CD4-positive, CD25-positive, alpha-beta regulatory T cell (primary cell): Measurements from ENCODE around the gene NF1. TPM values are rescaled to one million over a fixed set of nuclear protein-coding genes. Genes with fewer than 3 reads are reported as not detected.

ENCODE experiments used
- ATAC-seq, 2 donors: fragments of 150-1000 bp; cut with Tn5 transposase; one replicate each; pipeline ENCODE4 v1.10.0; 2021; ENCODE audit warnings: low read depth in 2 of 2, moderate number of reproducible peaks in 2 of 2, moderate library complexity in 1 of 2
- DNase-seq, 3 donors: peaks; one replicate each; pipeline versions ENCODE4 v3.0.0 to v3.0.0-alpha.2; 2012 to 2022; ENCODE audit warnings: mixed read lengths in 1 of 3
- H3K27ac ChIP-seq: one replicate; pipeline ENCODE4 v1.7.0; 2013; ENCODE audit warnings: mild to moderate bottlenecking, low read length; ENCODE audit not compliant: insufficient read depth, poor library complexity, severe bottlenecking
- H3K27me3 ChIP-seq: one replicate; pipeline ENCODE4 v1.7.0; 2013; ENCODE audit warnings: low read length; ENCODE audit not compliant: control insufficient read depth, insufficient read depth
- H3K36me3 ChIP-seq: one replicate; pipeline ENCODE4 v1.7.0; 2013; ENCODE audit warnings: mild to moderate bottlenecking, low read length, moderate library complexity; ENCODE audit not compliant: control insufficient read depth, insufficient read depth
- H3K4me1 ChIP-seq: 2 replicates; pipeline ENCODE4 v1.7.0; 2013; ENCODE audit warnings: mild to moderate bottlenecking, low read length; ENCODE audit not compliant: insufficient read depth, control insufficient read depth, poor library complexity, severe bottlenecking
- H3K4me3 ChIP-seq: one replicate; pipeline ENCODE4 v1.7.0; 2013; ENCODE audit warnings: low read depth, mild to moderate bottlenecking, low read length, moderate library complexity
- H3K9me3 ChIP-seq, 2 experiments: 1 replicate in 1 of 2; 2 replicates in 1 of 2; pipeline ENCODE4 v1.7.0; 2013; ENCODE audit warnings: low read length in 2 of 2, mild to moderate bottlenecking in 1 of 2, moderate library complexity in 1 of 2; ENCODE audit not compliant: control insufficient read depth in 2 of 2
- H3K27ac Mint-ChIP-seq, 3 donors: one replicate each; pipeline ENCODE4 v1.8.0; 2020 to 2022; ENCODE audit warnings: mild to moderate bottlenecking in 3 of 3, mixed read lengths in 3 of 3, moderate library complexity in 2 of 3
- H3K27me3 Mint-ChIP-seq: one replicate; pipeline ENCODE4 v1.8.0; 2022; ENCODE audit warnings: mild to moderate bottlenecking, mixed read lengths
- H3K36me3 Mint-ChIP-seq: one replicate; pipeline ENCODE4 v1.8.0; 2020; ENCODE audit warnings: mixed read lengths
- H3K4me1 Mint-ChIP-seq, 4 donors: one replicate each; pipeline ENCODE4 v1.8.0; 2020 to 2022; ENCODE audit warnings: mixed read lengths in 4 of 4, mild to moderate bottlenecking in 1 of 4
- H3K4me3 Mint-ChIP-seq, 4 donors: one replicate each; pipeline ENCODE4 v1.8.0; 2020 to 2022; ENCODE audit warnings: mild to moderate bottlenecking in 4 of 4, mixed read lengths in 4 of 4, moderate library complexity in 3 of 4
- H3K9me3 Mint-ChIP-seq, 7 donors: one replicate each; pipeline ENCODE4 v1.8.0; 2020 to 2022; ENCODE audit warnings: mixed read lengths in 7 of 7, mild to moderate bottlenecking in 3 of 7, moderate library complexity in 2 of 7
- polyA plus RNA-seq, 4 donors: library from polyadenylated mRNA; unstranded; fragments of 300-500 nt; fragmentation: Illumina TruSeq; gene quantifications; one replicate each; pipeline ENCODE4 v1.2.3, GENCODE V29; 2021
- total RNA-seq: library from RNA; stranded (reverse); gene quantifications from one replicate; pipeline ENCODE4 v1.2.3, GENCODE V29; 2022

NF1 gene
- total and polyA plus RNA-seq, 5 donors from 2014 or later = 19.7 to 47.3 (median 40.8) TPM

- Mint-ChIP-seq H3K4me3 (no peak overlapping the region), H3K36me3 (no peaks in the 10 kb centered on the region), H3K27me3 (no peaks in the 10 kb centered on the region), H3K9me3 (no peaks in the 10 kb centered on the region), H3K4me1 (peaks cover 8 to 17% (median 10%) of the 10 kb centered on the region in 4 donors), H3K27ac (no peak overlapping the region)
- H3K27me3 ChIP-seq = no peaks in the 10 kb centered on the region
- H3K27ac ChIP-seq = no peak overlapping the region
- H3K4me3 ChIP-seq = no peak overlapping the region
- H3K9me3 ChIP-seq = no peaks in the 10 kb centered on the region
- H3K4me1 ChIP-seq = no peaks in the 10 kb centered on the region
- ATAC-seq (no peak), DNase-seq (no peak)
- H3K36me3 ChIP-seq = no peaks in the 10 kb centered on the region
Measured at GRCh38 chr17:31294231-31294630, 199.5 kb downstream of the NF1 start.

DNA sequence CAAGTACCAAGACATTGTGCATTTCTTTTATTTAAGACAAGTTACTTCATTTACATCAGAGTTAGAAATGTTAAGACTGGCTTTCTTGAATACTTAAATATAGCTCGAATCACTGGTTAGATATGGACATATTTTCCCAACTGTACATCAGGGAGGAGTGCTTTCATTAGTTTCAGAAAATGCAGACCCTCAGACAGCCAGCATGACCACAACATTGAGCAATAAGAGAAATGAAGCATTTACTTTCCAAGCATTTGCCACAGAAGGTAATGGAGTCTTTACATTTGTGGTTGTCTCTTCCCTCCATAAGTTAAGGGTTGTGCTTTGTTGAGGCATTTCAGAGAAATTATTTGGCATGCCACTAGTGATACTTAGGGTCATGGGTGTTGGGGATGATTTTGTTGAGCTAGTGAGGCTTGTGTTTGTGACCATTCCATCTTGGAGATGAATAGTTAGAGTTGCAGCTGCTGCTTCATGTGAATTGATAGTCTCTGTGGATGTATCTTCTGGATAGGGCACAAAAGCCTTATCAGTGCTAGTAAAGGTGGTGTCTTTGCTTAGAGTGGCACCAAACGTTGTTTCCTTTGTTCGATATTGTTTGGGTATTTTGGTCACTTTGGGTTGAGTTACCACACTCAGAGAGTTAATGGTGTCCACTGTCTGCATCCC, 200.2 kb downstream of the NF1 start:
- Mint-ChIP-seq H3K27ac (peak overlapping the region in 1 of 3 donors; percentile 44), H3K4me3 (no peak overlapping the region)
- no peak for ATAC-seq

DNA sequence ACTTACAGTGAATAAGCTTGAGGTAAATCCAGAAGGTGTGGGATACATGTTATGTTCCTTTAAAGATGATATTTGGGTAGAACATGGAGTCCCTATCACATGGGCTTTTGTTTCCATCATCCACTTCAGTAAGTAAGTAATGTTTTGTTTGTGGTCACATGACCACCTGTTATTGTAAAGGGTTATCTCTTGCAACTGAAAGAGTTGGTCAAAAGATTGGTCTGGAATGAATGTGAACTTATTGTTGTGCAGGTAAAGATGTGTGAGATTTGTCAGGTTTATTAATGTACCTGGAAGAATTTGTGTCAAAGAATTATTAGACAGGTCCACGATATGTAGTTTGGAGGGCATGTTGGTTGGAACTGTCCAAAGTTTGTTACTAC, 200.7 kb downstream of the NF1 start:
- ATAC-seq (no peak), DNase-seq (no peak)
- no peak overlapping the region for H3K4me3 Mint-ChIP-seq
- Histone ChIP-seq H3K4me3 (no peak overlapping the region), H3K9me3 (no peaks in the 10 kb centered on the region), H3K36me3 (no peaks in the 10 kb centered on the region), H3K4me1 (no peaks in the 10 kb centered on the region), H3K27ac (no peak overlapping the region), H3K27me3 (no peaks in the 10 kb centered on the region)
- H3K9me3 Mint-ChIP-seq = no peaks in the 10 kb centered on the region
- no peaks in the 10 kb centered on the region for H3K27me3 Mint-ChIP-seq
- peaks cover 4 to 21% (median 11%) of the 10 kb centered on the region in 4 donors for H3K4me1 Mint-ChIP-seq
- no peaks in the 10 kb centered on the region for H3K36me3 Mint-ChIP-seq
- H3K27ac Mint-ChIP-seq = peak overlapping the region in 1 of 3 donors; percentile 44

More for the DNA sequence above, 200.2 kb downstream of the NF1 start:
- Mint-ChIP-seq H3K36me3 (no peaks in the 10 kb centered on the region), H3K27me3 (no peaks in the 10 kb centered on the region), H3K9me3 (no peaks in the 10 kb centered on the region), H3K4me1 (peaks cover 10 to 22% (median 13%) of the 10 kb centered on the region in 4 donors)
- H3K4me3 ChIP-seq = no peak overlapping the region
- H3K36me3 ChIP-seq = no peaks in the 10 kb centered on the region
- no peak for DNase-seq
- no peaks in the 10 kb centered on the region for H3K4me1 ChIP-seq
- H3K27me3 ChIP-seq = no peaks in the 10 kb centered on the region
- no peak overlapping the region for H3K27ac ChIP-seq
- H3K9me3 ChIP-seq = no peaks in the 10 kb centered on the region

GRCh38 chr17:31296142-31296541, 201.4 kb downstream of the NF1 start:
- Mint-ChIP-seq H3K4me3 (no peak overlapping the region), H3K4me1 (peaks cover 4 to 27% (median 16%) of the 10 kb centered on the region in 4 donors)
- H3K27ac ChIP-seq = no peak overlapping the region

GRCh38 chr17:31297090-31297489, 202.3 kb downstream of the NF1 start, which contains the start of gene OMG:
Gene OMG (minus strand): TSS chr17:31297239. CDS start chr17:31296331, 908 bp downstream.
- no peaks in the 10 kb centered on the region for H3K36me3 ChIP-seq
- Mint-ChIP-seq H3K27me3 (no peaks in the 10 kb centered on the region), H3K4me3 (no peak within 1 kb of the TSS), H3K27ac (no peak within 1 kb of the TSS), H3K36me3 (no peaks in the 10 kb centered on the region), H3K9me3 (no peaks in the 10 kb centered on the region), H3K4me1 (peaks cover 10 to 34% (median 19%) of the 10 kb centered on the region in 4 donors)
- DNase-seq (no peak), ATAC-seq (no peak)
- H3K4me3 ChIP-seq = no peak within 1 kb of the TSS
- no peaks in the 10 kb centered on the region for H3K9me3 ChIP-seq
- no peak within 1 kb of the TSS for H3K27ac ChIP-seq
- no peaks in the 10 kb centered on the region for H3K4me1 ChIP-seq
- no peaks in the 10 kb centered on the region for H3K27me3 ChIP-seq

More at GRCh38 chr17:31296142-31296541, 201.4 kb downstream of the NF1 start:
- ATAC-seq = no peak
- no peak for DNase-seq
- Histone ChIP-seq H3K4me3 (no peak overlapping the region), H3K4me1 (no peaks in the 10 kb centered on the region), H3K36me3 (no peaks in the 10 kb centered on the region), H3K27me3 (no peaks in the 10 kb centered on the region), H3K9me3 (no peaks in the 10 kb centered on the region)
- Mint-ChIP-seq H3K27ac (peak overlapping the region in 1 of 3 donors; percentile 44), H3K36me3 (no peaks in the 10 kb centered on the region), H3K27me3 (no peaks in the 10 kb centered on the region), H3K9me3 (no peaks in the 10 kb centered on the region)

- Mint-ChIP-seq H3K4me3 (no peak overlapping the region), H3K36me3 (peaks cover 21% of the 10 kb centered on the region), H3K9me3 (peaks cover 0 to 4% (median 0%) of the 10 kb centered on the region in 7 donors), H3K27me3 (no peaks in the 10 kb centered on the region), H3K27ac (peak overlapping the region in 1 of 3 donors; percentile 75), H3K4me1 (peaks cover 15 to 55% (median 22%) of the 10 kb centered on the region in 4 donors)
- no peak for ATAC-seq
- H3K9me3 ChIP-seq = no peaks in the 10 kb centered on the region
- H3K4me3 ChIP-seq = no peak overlapping the region
- no peaks in the 10 kb centered on the region for H3K4me1 ChIP-seq
- no peak for DNase-seq
- no peak overlapping the region for H3K27ac ChIP-seq
- no peaks in the 10 kb centered on the region for H3K27me3 ChIP-seq
- H3K36me3 ChIP-seq = peaks cover 21% of the 10 kb centered on the region
Measured at GRCh38 chr17:31299624-31300023, 204.8 kb downstream of the NF1 start.

DNA sequence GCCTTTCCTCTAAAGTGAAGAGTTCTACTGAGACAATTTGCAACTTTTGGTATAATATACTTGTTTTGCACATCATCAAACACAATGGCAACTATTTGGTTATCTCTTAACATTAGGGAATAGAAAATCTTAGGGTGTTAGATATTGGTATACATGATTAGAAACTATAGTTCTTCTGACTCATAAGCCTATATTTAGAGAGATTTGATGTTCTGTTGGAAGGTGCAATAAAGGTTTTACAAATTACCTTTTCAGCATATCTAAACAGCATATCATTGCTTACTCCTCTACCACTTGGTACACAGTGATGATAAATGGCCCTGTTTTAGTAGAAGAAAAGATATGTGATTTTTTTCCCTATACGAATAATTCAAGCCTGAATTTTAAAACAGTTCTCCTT, 212.9 kb downstream of the NF1 start:
- Mint-ChIP-seq H3K27ac (peak overlapping the region; percentile 96 to 100 (median 96)), H3K4me1 (peaks cover 17 to 73% (median 50%) of the 10 kb centered on the region in 4 donors), H3K9me3 (peaks cover 0 to 7% (median under 1%) of the 10 kb centered on the region in 7 donors), H3K27me3 (no peaks in the 10 kb centered on the region), H3K4me3 (peak overlapping the region; percentile 55 to 93 (median 92)), H3K36me3 (peaks cover 45% of the 10 kb centered on the region)
- peak overlapping the region; percentile 99 for H3K4me3 ChIP-seq
- peak overlapping the region; percentile 92 for H3K27ac ChIP-seq
- H3K36me3 ChIP-seq = peaks cover 46% of the 10 kb centered on the region
- peaks cover 58% of the 10 kb centered on the region for H3K4me1 ChIP-seq
- DNase-seq (no peak), ATAC-seq (no peak)
- no peaks in the 10 kb centered on the region for H3K27me3 ChIP-seq
- H3K9me3 ChIP-seq = no peaks in the 10 kb centered on the region
